Measurements from ENCODE around the gene TTC23. TPM values are rescaled to one million over a fixed set of nuclear protein-coding genes. Genes with fewer than 3 reads are reported as not detected.

The TTC23 gene
- total and polyA plus RNA-seq, 4 experiments from 2014 or later: 0.45 to 0.79 (median 0.67) TPM; not detected in 1

GRCh38 chr15:99137877-99138276 is 111.5 kb downstream of the TTC23 start:
- Histone ChIP-seq H3K4me1 (ENCODE audit: insufficient read depth, low read length) (no peaks in the 10 kb centered on the region), H3K27me3 (ENCODE audit: insufficient read depth, low read length) (no peaks in the 10 kb centered on the region), H3K9me3 (ENCODE audit: control insufficient read depth in 1 of 2, low read length in 2 of 2) (no peaks in the 10 kb centered on the region), H3K27ac (ENCODE audit: low read depth, low read length) (no peak overlapping the region), H3K4me3 (ENCODE audit: low read length in 2 of 2) (no peak overlapping the region), H3K36me3 (ENCODE audit: insufficient read depth, low read length) (no peaks in the 10 kb centered on the region)
- peaks cover 0 to 3% (median 0%) of the 10 kb centered on the region in 4 donors for H3K4me1 Mint-ChIP-seq
- intact Hi-C loops (cut with micrococcal nuclease): no loop called here
- H3K9me3 Mint-ChIP-seq: no peaks in the 10 kb centered on the region
- DNase-seq: no peak
- no peak overlapping the region for H3K27ac Mint-ChIP-seq
- H3K36me3 Mint-ChIP-seq: no peaks in the 10 kb centered on the region
- CTCF ChIA-PET (ENCODE audit: partially characterized antibody): no interaction called here
- H3K27me3 Mint-ChIP-seq: no peaks in the 10 kb centered on the region
- POLR2A ChIA-PET (ENCODE audit: partially characterized antibody): no interaction called here
- H3K4me3 Mint-ChIP-seq: no peak overlapping the region

- Histone ChIP-seq H3K36me3 (ENCODE audit: insufficient read depth, low read length) (no peaks in the 10 kb centered on the region), H3K4me1 (ENCODE audit: insufficient read depth, low read length) (no peaks in the 10 kb centered on the region), H3K4me3 (ENCODE audit: low read length in 2 of 2) (no peak overlapping the region), H3K27ac (ENCODE audit: low read depth, low read length) (no peak overlapping the region), H3K27me3 (ENCODE audit: insufficient read depth, low read length) (no peaks in the 10 kb centered on the region), H3K9me3 (ENCODE audit: control insufficient read depth in 1 of 2, low read length in 2 of 2) (no peaks in the 10 kb centered on the region)
- POLR2A ChIA-PET (ENCODE audit: partially characterized antibody): no interaction called here
- H3K9me3 Mint-ChIP-seq: no peaks in the 10 kb centered on the region
- no peaks in the 10 kb centered on the region for H3K36me3 Mint-ChIP-seq
- CTCF ChIA-PET (ENCODE audit: partially characterized antibody): no interaction called here
- no peaks in the 10 kb centered on the region for H3K27me3 Mint-ChIP-seq
- no peak overlapping the region for H3K4me3 Mint-ChIP-seq
- peaks cover 0 to 3% (median 0%) of the 10 kb centered on the region in 4 donors for H3K4me1 Mint-ChIP-seq
- no peak for DNase-seq
- intact Hi-C loops (cut with micrococcal nuclease): no loop called here
- H3K27ac Mint-ChIP-seq: no peak overlapping the region
Observed at GRCh38 chr15:99137111-99137546, 112.3 kb downstream of the TTC23 start.

GRCh38 chr15:99135194-99135593 is 114.2 kb downstream of the TTC23 start:
- POLR2A ChIA-PET (ENCODE audit: partially characterized antibody): no interaction called here

GRCh38 chr15:99134317-99134821 is 115.0 kb downstream of the TTC23 start:
- no peak for DNase-seq
- ChIA-PET POLR2A (ENCODE audit: partially characterized antibody) (no interaction called here), CTCF (ENCODE audit: partially characterized antibody) (no interaction called here)
- no peak overlapping the region for H3K27ac Mint-ChIP-seq
- Histone ChIP-seq H3K4me3 (ENCODE audit: low read length in 2 of 2) (no peak overlapping the region), H3K4me1 (ENCODE audit: insufficient read depth, low read length) (no peaks in the 10 kb centered on the region), H3K36me3 (ENCODE audit: insufficient read depth, low read length) (no peaks in the 10 kb centered on the region), H3K27ac (ENCODE audit: low read depth, low read length) (no peak overlapping the region), H3K27me3 (ENCODE audit: insufficient read depth, low read length) (no peaks in the 10 kb centered on the region), H3K9me3 (ENCODE audit: control insufficient read depth in 1 of 2, low read length in 2 of 2) (no peaks in the 10 kb centered on the region)
- intact Hi-C loops (cut with micrococcal nuclease): no loop called here
- no peaks in the 10 kb centered on the region for H3K36me3 Mint-ChIP-seq
- H3K27me3 Mint-ChIP-seq: no peaks in the 10 kb centered on the region
- H3K9me3 Mint-ChIP-seq: no peaks in the 10 kb centered on the region
- H3K4me1 Mint-ChIP-seq: peaks cover 0 to 3% (median 0%) of the 10 kb centered on the region in 4 donors
- H3K4me3 Mint-ChIP-seq: no peak overlapping the region

More at GRCh38 chr15:99135194-99135593, 114.2 kb downstream of the TTC23 start:
- Mint-ChIP-seq H3K36me3 (no peaks in the 10 kb centered on the region), H3K9me3 (no peaks in the 10 kb centered on the region), H3K27me3 (no peaks in the 10 kb centered on the region), H3K4me3 (no peak overlapping the region), H3K27ac (no peak overlapping the region), H3K4me1 (peaks cover 0 to 3% (median 0%) of the 10 kb centered on the region in 4 donors)
- Histone ChIP-seq H3K9me3 (ENCODE audit: control insufficient read depth in 1 of 2, low read length in 2 of 2) (no peaks in the 10 kb centered on the region), H3K36me3 (ENCODE audit: insufficient read depth, low read length) (no peaks in the 10 kb centered on the region), H3K27ac (ENCODE audit: low read depth, low read length) (no peak overlapping the region), H3K27me3 (ENCODE audit: insufficient read depth, low read length) (no peaks in the 10 kb centered on the region), H3K4me1 (ENCODE audit: insufficient read depth, low read length) (no peaks in the 10 kb centered on the region), H3K4me3 (ENCODE audit: low read length in 2 of 2) (no peak overlapping the region)
- DNase-seq: no peak
- intact Hi-C loops (cut with micrococcal nuclease): no loop called here
- CTCF ChIA-PET (ENCODE audit: partially characterized antibody): no interaction called here

GRCh38 chr15:99132634-99133287 is 116.6 kb downstream of the TTC23 start:
- H3K4me1 ChIP-seq (ENCODE audit: insufficient read depth, low read length): no peaks in the 10 kb centered on the region
- intact Hi-C loops (cut with micrococcal nuclease): no loop called here
- no peak overlapping the region for H3K27ac ChIP-seq (ENCODE audit: low read depth, low read length)
- H3K27me3 Mint-ChIP-seq: no peaks in the 10 kb centered on the region
- no peaks in the 10 kb centered on the region for H3K9me3 ChIP-seq (ENCODE audit: control insufficient read depth in 1 of 2, low read length in 2 of 2)
- POLR2A ChIA-PET (ENCODE audit: partially characterized antibody): no interaction called here
- no peaks in the 10 kb centered on the region for H3K36me3 ChIP-seq (ENCODE audit: insufficient read depth, low read length)
- H3K4me1 Mint-ChIP-seq: peaks cover 0 to 3% (median 0%) of the 10 kb centered on the region in 4 donors
- H3K4me3 Mint-ChIP-seq: no peak overlapping the region
- H3K4me3 ChIP-seq (ENCODE audit: low read length in 2 of 2): no peak overlapping the region
- no peaks in the 10 kb centered on the region for H3K9me3 Mint-ChIP-seq
- CTCF ChIA-PET (ENCODE audit: partially characterized antibody): interaction anchor here (1.5 kb wide), 1 partner anchor 32 kb away, joined by 5 read pairs; no protein-coding TSS in a partner anchor
- H3K27ac Mint-ChIP-seq: no peak overlapping the region
- no peaks in the 10 kb centered on the region for H3K27me3 ChIP-seq (ENCODE audit: insufficient read depth, low read length)
- H3K36me3 Mint-ChIP-seq: no peaks in the 10 kb centered on the region
- no peak for DNase-seq

- Mint-ChIP-seq H3K4me1 (peaks cover 0 to 3% (median 0%) of the 10 kb centered on the region in 4 donors), H3K27me3 (no peaks in the 10 kb centered on the region), H3K27ac (no peak overlapping the region), H3K4me3 (no peak overlapping the region), H3K36me3 (no peaks in the 10 kb centered on the region), H3K9me3 (no peaks in the 10 kb centered on the region)
- POLR2A ChIA-PET (ENCODE audit: partially characterized antibody): no interaction called here
- no peaks in the 10 kb centered on the region for H3K27me3 ChIP-seq (ENCODE audit: insufficient read depth, low read length)
- no peaks in the 10 kb centered on the region for H3K4me1 ChIP-seq (ENCODE audit: insufficient read depth, low read length)
- H3K36me3 ChIP-seq (ENCODE audit: insufficient read depth, low read length): no peaks in the 10 kb centered on the region
- no peak overlapping the region for H3K27ac ChIP-seq (ENCODE audit: low read depth, low read length)
- intact Hi-C loops (cut with micrococcal nuclease): no loop called here
- no peaks in the 10 kb centered on the region for H3K9me3 ChIP-seq (ENCODE audit: control insufficient read depth in 1 of 2, low read length in 2 of 2)
- no peak for DNase-seq
- CTCF ChIA-PET (ENCODE audit: partially characterized antibody): interaction anchor here (1.5 kb wide), 1 partner anchor 31 kb away, joined by 5 read pairs; no protein-coding TSS in a partner anchor
- H3K4me3 ChIP-seq (ENCODE audit: low read length in 2 of 2): no peak overlapping the region
Observed at GRCh38 chr15:99132122-99132521, 117.3 kb downstream of the TTC23 start.

- Mint-ChIP-seq H3K36me3 (no peaks in the 10 kb centered on the region), H3K27me3 (no peaks in the 10 kb centered on the region), H3K4me1 (peaks cover 0 to 3% (median 0%) of the 10 kb centered on the region in 4 donors), H3K4me3 (no peak overlapping the region), H3K27ac (no peak overlapping the region), H3K9me3 (no peaks in the 10 kb centered on the region)
- no peaks in the 10 kb centered on the region for H3K9me3 ChIP-seq (ENCODE audit: control insufficient read depth in 1 of 2, low read length in 2 of 2)
- no peaks in the 10 kb centered on the region for H3K4me1 ChIP-seq (ENCODE audit: insufficient read depth, low read length)
- no peak for DNase-seq
- no peak overlapping the region for H3K4me3 ChIP-seq (ENCODE audit: low read length in 2 of 2)
- no peak overlapping the region for H3K27ac ChIP-seq (ENCODE audit: low read depth, low read length)
- ChIA-PET CTCF (ENCODE audit: partially characterized antibody) (no interaction called here), POLR2A (ENCODE audit: partially characterized antibody) (no interaction called here)
- no peaks in the 10 kb centered on the region for H3K27me3 ChIP-seq (ENCODE audit: insufficient read depth, low read length)
- no peaks in the 10 kb centered on the region for H3K36me3 ChIP-seq (ENCODE audit: insufficient read depth, low read length)
- intact Hi-C loops (cut with micrococcal nuclease): no loop called here
Observed at GRCh38 chr15:99131441-99132023, 117.8 kb downstream of the TTC23 start.

Measured in CD4-positive, alpha-beta memory T cell (primary cell).